ENCODE data around the gene FRYL. TPM values are rescaled to one million over a fixed set of nuclear protein-coding genes. Genes with fewer than 3 reads are reported as not detected.
A peak's percentile ranks its signal among the peaks of the same experiment; 100 is the strongest.

The FRYL gene
- total and polyA plus RNA-seq, 2 of the 8 experiments (the other 6 are each of a cell fraction or from before 2014, with no cell fraction given) = 8.0 to 36.5 TPM

- no peak for TF ChIP-seq CHD7 (IDR thresholded peaks at IDR 0.05; ENCODE audit: insufficient replicate concordance, low read length)
- TF ChIP-seq SRF (IDR thresholded peaks at IDR 0.05; ENCODE audit: low read depth, low read length) = no peak
- 0 out of 2 replicates have a peak, but pooled peaks have one; percentile 24 for TF ChIP-seq CEBPB (IDR thresholded peaks at IDR 0.05; ENCODE audit: low read depth, low read length)
These were observed 80.6 kb downstream of the FRYL start (continued) for GRCh38 chr4:48699475-48699874.

All from H1 (cell line).